NCI-H2081 (cell line): Measurements from ENCODE around the gene PPL.
"Not testable (repeated sequence)": the region's sequence is repeated elsewhere in the genome, so short reads cannot be mapped to it uniquely, and the experiment has no call there.

Source experiments
- DNase-seq, 2 experiments: peaks; one replicate each; lab custom pipeline; 2025; lab: John Stamatoyannopoulos, UW

Gene PPL

DNA sequence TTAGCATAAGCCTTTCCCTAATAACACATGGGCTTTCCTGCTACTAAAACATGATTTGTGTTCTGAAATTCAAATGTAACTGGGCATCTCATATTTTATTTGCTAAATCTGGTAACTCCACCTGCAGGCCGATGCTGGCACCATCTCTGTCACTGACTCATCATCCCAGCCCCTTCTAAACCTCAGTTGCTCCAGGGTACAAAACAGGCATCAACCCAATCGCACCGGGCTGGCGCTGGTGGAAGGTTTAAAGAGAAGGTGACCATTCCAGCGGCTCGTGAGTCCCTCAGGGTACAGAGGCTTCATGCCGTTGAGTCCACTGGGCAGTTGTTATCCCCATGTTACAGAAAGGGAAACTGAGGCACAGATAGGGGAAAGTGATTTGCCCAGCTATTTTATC is 27.1 kb downstream of the PPL start:
- DNase-seq = no peak

DNA sequence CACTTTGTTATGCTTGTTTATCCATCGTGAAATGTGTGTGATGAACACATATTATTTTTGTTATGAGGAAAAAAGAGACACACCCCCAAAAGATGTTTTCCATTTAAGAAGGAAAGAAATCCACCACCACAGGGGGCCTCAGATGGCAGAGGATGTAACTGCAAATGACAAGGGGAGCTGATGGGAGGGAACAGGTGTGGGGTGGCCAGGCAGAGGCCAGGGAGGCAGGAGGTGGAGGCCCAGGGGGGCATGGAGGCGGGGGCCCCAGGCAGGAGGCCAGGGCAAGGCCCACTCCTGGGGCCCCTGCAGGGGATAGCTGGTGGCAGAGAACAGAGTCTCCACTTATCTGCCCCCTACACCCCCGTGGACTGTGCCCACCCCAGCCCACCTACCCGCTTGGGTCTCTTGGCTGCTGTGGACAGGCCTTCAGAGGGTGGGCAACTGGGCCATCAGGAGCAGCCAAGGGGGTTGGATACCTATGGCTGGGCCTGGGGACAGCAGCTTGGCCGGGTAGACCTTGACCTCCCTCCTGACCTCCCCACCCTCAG is 28.0 kb downstream of the PPL start:
- DNase-seq = no peak

GRCh38 chr16:4904942-4905615 is 31.9 kb downstream of the PPL start:
- DNase-seq = no peak

GRCh38 chr16:4904108-4904941 is 32.6 kb downstream of the PPL start:
- DNase-seq = no peak

GRCh38 chr16:4902038-4902437 is 34.9 kb downstream of the PPL start:
- DNase-seq = no peak

- no peak for DNase-seq
Measured at GRCh38 chr16:4900750-4901149, 36.2 kb downstream of the PPL start.

DNA sequence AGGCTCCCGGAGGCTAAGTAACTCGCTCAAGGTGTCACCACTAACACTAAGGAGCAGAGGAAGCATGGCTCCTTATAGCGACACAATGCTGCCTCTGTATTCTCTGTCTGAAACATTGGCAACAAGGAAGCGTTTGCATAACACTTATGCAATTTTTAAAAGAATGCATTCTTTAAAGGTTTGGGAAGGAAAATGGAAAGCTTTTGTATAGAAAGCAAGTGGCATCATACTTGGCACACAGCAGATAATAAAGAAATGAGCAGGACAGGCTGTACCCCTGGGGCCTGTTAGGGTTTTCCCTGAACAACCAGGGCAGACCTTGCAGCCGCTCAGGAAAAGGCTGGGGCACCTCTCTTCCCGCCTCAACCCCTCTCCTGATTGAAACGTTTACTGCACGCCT is 36.9 kb downstream of the PPL start:
- DNase-seq = no peak

DNA sequence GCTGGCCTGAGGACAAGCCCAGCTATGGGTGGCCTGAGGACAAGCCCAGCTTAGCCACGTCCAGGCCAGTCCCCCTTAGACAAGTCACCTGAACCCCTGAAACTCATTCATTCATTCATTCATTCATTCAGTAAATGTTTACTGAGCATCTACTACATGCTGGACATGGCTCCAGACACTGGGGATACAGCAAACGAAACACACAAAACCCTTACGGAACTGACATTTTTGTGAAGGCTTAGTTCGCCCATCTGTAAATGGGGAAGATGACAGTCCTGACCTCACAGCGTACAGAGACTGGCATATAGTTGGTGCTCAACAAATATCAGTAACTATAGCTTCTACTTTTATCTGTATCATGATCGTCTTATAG is 37.5 kb downstream of the PPL start:
- DNase-seq = no peak

GRCh38 chr16:4898811-4899473 is 38.0 kb downstream of the PPL start:
- no peak for DNase-seq

GRCh38 chr16:4897328-4897727 is 39.6 kb downstream of the PPL start:
- no peak for DNase-seq

- DNase-seq = not testable (repeated sequence)
Measured at GRCh38 chr16:4896761-4897160, 40.2 kb downstream of the PPL start.

DNA sequence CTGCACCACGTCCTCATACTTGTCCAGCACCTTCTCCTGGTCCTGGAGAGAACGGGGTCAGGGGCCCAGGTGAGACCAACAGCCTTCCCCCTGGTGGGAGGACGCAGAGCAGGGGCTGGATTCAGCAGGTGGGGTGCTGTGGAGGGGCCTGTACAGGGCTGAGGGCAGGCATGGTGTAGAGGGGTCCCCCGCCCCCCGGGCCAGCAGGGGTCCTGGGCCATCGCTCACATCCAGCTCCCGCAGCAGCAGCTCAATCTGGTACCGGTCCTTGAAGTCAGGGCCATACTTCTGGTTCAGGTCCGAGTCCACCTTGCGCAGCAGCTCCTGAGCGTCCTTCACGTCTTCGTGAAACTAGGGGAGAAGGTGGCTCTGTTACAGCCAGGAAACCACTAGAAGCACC is 41.6 kb downstream of the PPL start:
- DNase-seq = no peak

DNA sequence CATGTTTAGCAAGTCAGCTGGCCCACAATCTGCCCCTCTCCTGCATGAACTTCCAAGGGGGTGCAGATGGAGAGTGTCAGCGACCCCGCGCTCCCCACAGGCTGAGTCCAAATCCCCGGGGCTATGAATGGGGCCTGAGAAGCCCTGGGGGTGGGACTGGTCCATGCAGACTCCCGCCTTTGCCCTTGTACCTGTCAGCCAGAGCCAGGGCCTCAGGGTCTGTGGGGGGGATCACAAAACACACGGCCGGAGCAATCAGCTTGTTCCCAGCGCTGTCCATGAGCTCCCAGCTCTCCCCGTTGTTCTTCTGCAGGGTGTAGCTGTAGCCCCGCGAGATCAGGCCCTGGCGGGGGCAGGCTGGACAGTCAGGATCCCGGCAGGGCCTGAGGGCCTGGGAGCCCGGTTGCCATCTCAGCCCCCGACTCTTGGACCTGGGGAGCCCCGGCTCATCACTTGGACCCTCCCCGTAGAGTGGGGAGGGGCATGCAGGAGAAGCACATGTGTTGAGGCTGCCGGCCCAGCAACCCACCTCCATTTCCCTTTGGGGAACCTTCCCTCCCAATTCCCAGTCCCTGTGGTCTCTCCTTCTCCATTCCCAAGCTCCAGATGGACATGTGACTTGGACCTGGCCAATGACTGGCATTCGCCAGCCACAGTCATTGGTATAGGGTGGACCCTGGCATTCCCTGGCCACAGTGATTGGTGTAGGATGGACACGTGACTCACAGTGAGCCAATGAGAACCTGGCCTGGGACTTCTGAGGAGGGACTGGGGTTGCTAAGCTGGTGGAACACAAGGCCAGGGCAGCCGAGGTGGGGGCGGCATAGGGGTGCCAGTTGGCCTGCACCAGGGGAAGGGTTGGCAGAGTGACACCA is 42.4 kb downstream of the PPL start:
- DNase-seq = no peak

DNA sequence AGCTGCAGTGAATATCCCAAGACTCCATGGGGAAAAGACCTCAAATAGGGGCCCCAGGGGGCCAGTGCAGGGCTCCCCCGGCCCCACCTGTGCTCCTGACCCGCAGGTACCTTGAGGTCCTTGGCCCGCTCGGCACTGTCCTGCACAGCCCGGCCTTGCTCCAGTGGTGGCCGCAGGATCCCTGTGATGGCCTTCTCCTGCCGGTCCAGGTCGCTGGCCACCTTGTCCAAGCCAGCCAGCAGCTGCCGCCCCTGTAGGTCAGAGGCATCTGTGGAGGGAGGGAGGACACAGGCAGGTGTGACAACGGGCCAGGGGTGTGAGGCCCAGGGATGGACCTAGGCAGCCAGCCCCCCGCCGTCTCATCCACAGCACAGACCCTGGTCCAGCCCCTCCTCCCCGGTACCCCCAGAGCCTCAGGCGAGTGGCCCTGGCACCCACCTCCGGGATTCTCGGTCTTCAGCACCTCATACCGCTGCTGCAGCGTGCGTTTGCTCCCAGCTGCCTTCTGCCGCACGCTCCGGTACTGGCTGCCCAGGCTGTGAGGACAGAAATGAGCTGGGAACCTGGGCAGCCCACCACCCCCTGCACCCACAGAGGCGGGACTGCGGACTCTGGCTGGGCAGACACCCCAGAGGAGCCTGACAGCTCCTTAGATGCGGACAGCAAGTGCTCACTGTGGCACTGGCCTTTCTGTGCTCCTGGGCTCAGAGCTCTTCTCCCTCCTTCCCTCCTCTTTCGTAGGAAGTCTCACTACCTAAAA is 43.7 kb downstream of the PPL start:
- no peak for DNase-seq

DNA sequence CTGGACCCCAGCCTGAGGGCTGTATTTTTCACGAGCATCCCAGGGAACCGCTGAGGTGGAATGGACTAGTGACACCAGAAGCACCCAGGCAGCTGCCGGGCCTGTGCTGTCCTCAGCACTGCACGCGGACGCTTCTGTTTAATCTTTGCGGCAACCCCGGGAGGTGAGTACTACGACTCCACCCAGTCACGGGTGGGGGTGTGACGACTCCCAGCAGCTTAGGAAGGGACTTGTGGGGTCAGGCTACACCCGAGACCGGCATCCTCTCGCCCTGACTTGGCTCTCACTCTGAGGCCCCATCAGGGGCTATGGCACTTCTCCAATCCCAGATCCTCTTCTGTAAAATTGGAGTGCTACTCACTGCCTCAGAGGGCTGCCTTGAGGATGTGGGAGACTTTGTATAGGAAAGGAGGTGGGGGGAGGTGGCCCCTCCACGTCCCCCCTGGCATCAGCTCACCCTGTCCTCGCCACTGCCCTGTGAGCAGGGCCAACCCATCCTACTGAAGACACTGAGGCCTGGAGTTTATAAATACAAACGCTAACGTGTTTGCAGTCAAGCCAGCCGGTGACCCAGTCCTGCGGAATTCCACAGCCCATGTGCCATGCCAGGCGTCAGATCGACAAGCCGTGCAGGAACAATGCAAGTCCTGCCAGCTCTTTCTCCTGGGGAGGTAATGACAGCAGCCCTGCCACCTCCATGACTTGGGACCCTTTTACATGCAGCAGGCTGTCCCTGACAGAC is 44.4 kb downstream of the PPL start:
- peak in 1 of 2 experiments; percentile 18 for DNase-seq

DNA sequence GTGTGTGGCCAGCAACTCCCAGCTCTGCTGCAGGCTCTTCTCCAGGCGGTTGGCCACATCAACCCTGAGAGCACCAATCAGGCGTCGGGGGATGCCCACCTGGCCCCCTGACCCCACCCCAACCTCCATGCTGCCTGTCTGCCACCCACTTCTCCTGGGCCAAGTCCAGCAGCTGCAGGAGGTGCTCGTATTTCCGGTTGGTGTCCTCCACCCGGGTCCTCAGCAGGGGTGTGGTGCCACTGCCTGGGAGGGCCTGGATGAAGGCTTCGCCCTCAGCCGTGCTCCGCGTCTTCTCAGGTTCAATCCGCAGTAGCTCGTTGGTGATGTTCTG is 45.1 kb downstream of the PPL start:
- DNase-seq = peak in 1 of 2 experiments; percentile 38

DNA sequence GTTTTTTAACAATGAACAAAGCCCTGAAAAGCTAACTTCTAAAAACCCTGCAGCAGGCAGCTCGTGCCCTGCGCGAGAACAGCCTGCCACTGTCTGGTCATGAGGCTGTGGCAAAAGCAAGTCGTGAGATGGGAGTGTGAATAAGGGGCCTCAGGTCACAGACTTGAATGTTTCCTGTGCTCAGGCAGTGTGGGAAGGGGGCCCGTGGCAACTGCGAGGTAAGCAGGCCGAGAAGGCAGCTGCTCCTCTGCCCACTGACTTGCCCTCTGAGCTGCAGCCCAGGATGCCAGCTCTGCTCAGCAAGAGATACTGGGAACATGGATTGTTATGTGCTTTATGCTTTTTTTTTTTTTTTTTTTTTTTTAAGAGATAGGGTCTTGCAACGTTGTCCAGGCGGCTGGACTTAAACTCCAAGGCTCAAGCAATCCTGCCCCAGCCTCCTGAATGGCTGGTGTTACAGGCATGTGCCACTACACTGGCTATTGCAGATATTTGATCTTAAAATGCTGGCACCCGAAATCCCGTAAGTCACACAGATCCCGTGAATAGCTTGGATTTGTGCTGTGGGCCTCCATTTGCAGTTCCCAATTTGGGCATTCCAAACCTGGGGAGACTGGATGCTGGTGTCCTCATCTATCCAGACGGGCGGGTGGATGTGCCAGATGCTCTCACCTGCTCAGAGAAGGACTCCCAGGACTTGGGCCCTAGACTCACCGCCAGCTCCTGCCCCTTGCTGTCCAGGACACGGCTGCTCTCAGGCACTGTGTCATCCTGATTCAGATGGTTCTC is 45.7 kb downstream of the PPL start:
- DNase-seq = no peak

DNA sequence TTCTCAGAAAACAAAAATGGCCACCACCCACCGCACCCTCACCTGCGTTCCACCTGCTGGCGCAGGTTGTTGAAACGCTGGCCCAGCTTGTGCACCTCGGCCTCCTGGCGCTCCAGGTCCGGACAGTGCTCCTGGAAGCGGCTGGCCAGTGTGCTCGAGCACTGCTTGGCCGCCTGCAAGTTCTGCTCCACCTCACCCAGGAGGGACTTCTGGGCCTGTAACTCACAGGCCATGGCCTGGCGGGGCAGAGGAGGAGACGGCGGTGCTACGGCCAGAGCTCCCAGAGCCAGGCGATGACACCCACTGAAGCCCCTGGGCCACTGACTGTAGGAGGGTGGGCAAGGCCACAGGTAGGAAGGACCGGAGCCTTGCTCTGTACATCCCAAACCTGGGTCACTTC is 46.3 kb downstream of the PPL start:
- no peak for DNase-seq

DNA sequence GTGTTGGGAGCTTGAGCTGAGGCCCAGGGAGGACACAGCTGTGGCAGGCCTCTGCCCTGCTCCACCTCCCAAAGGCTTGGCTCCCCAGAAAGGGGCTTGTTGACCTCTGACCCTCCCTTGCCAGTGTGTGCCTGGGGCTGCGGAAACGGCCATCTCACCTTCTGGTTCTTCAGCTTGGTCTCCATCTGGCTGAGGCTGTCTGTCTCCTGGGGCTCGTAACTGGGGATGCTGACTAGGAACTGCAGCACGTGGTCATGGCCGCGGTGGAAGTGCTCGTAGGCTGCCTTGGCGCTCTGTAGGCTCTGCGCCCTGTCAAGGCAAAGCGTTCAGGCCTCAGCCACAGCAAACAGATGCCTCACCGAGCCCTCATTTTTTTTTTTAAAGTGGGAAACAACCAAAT is 46.9 kb downstream of the PPL start:
- no peak for DNase-seq
